WTC11 (cell line): ENCODE results near the gene TBC1D10B. TPM values are rescaled to one million over a fixed set of nuclear protein-coding genes. Genes with fewer than 3 reads are reported as not detected.

ENCODE experiments used
- CBFB ChIP-seq: sonication (generic); formaldehyde crosslinking; IDR thresholded peaks from 2 replicates; pipeline ENCODE4 v1.8.1; 2022; ENCODE audit warnings: mild to moderate bottlenecking, low read depth, missing genetic modification reagents
- CREB1 ChIP-seq: sonication (generic); formaldehyde crosslinking; IDR thresholded peaks from 2 replicates; pipeline ENCODE4 v1.8.0; 2023; ENCODE audit warnings: mild to moderate bottlenecking, missing genetic modification reagents
- CREM ChIP-seq: sonication (generic); formaldehyde crosslinking; IDR thresholded peaks from 2 replicates; pipeline ENCODE4 v1.8.1; 2022; ENCODE audit warnings: mild to moderate bottlenecking, missing genetic modification reagents, moderate library complexity
- EMX1 ChIP-seq: fragments of 250-450 bp; sonication (Bioruptor Pico); IDR thresholded peaks from 2 replicates; pipeline ENCODE4 v1.8.0; 2021; ENCODE audit warnings: mild to moderate bottlenecking
- ETV6 ChIP-seq: sonication (generic); formaldehyde crosslinking; IDR thresholded peaks from 2 replicates; pipeline ENCODE4 v1.8.1; 2022; ENCODE audit warnings: mild to moderate bottlenecking, missing genetic modification reagents
- FOXP1 ChIP-seq: sonication (generic); formaldehyde crosslinking; IDR thresholded peaks from 2 replicates; pipeline ENCODE4 v1.8.0; 2022; ENCODE audit warnings: missing genetic modification reagents, mild to moderate bottlenecking, moderate library complexity, borderline replicate concordance
- GRHL2 ChIP-seq: fragments of 250-450 bp; sonication (Bioruptor Pico); IDR thresholded peaks from 2 replicates; pipeline ENCODE4 v1.8.0; 2022; ENCODE audit warnings: mild to moderate bottlenecking, moderate library complexity; ENCODE audit not compliant: insufficient replicate concordance, severe bottlenecking
- MYBL2 ChIP-seq: sonication (generic); formaldehyde crosslinking; IDR thresholded peaks from 2 replicates; pipeline ENCODE4 v1.8.1; 2023; ENCODE audit warnings: mild to moderate bottlenecking, moderate library complexity, missing genetic modification reagents
- NFATC4 ChIP-seq: fragments of 250-450 bp; sonication (Bioruptor Pico); IDR thresholded peaks from 2 replicates; pipeline ENCODE4 v1.9.0; 2021; ENCODE audit warnings: mild to moderate bottlenecking
- NFE2L1 ChIP-seq: sonication (generic); formaldehyde crosslinking; IDR thresholded peaks from 2 replicates; pipeline ENCODE4 v1.8.1; 2023; ENCODE audit warnings: missing genetic modification reagents
- NFYB ChIP-seq: sonication (generic); formaldehyde crosslinking; conservative IDR thresholded peaks from 2 replicates; pipeline ENCODE4 v1.8.0; 2022; ENCODE audit warnings: low read depth, missing genetic modification reagents
- NR1H2 ChIP-seq: sonication (generic); formaldehyde crosslinking; IDR thresholded peaks from 2 replicates; pipeline ENCODE4 v1.9.0; 2021; ENCODE audit warnings: mild to moderate bottlenecking, moderate library complexity, missing genetic modification reagents
- NR2C2 ChIP-seq: sonication (generic); formaldehyde crosslinking; IDR thresholded peaks from 2 replicates; pipeline ENCODE4 v1.8.0; 2022; ENCODE audit warnings: mild to moderate bottlenecking, missing genetic modification reagents
- SMAD4 ChIP-seq: sonication (generic); formaldehyde crosslinking; IDR thresholded peaks from 2 replicates; pipeline ENCODE4 v1.8.0; 2022; ENCODE audit warnings: mild to moderate bottlenecking, missing genetic modification reagents
- SOX15 ChIP-seq: fragments of 250-450 bp; sonication (Bioruptor Pico); IDR thresholded peaks from 2 replicates; pipeline ENCODE4 v1.9.0; 2021; ENCODE audit warnings: mild to moderate bottlenecking
- TEAD4 ChIP-seq: sonication (generic); formaldehyde crosslinking; IDR thresholded peaks from 2 replicates; pipeline ENCODE4 v1.8.0; 2022; ENCODE audit warnings: mild to moderate bottlenecking, missing genetic modification reagents
- ZBTB21 ChIP-seq: sonication (generic); formaldehyde crosslinking; IDR thresholded peaks from 2 replicates; pipeline ENCODE4 v1.8.1; 2023; ENCODE audit warnings: mild to moderate bottlenecking, missing genetic modification reagents, borderline replicate concordance
- ZNF138 ChIP-seq: sonication (generic); formaldehyde crosslinking; conservative IDR thresholded peaks from 2 replicates; pipeline ENCODE4 v1.8.1; 2022; ENCODE audit warnings: mild to moderate bottlenecking, moderate library complexity, missing genetic modification reagents
- ZNF219 ChIP-seq: sonication (generic); formaldehyde crosslinking; IDR thresholded peaks from 2 replicates; pipeline ENCODE4 v1.8.0; 2023; ENCODE audit warnings: missing genetic modification reagents, mild to moderate bottlenecking, borderline replicate concordance
- ZNF423 ChIP-seq: fragments of 250-450 bp; sonication (Bioruptor Pico); IDR thresholded peaks from 2 replicates; pipeline ENCODE4 v2.1.2; 2022; ENCODE audit warnings: mild to moderate bottlenecking, moderate library complexity
- total RNA-seq: library from RNA; stranded (reverse); gene quantifications from 3 replicates; pipeline ENCODE4 v1.2.3, GENCODE V29; 2021
- TF ChIP-seq, protein P1 (sequence below): fragments of 250-450 bp; sonication (Bioruptor Pico); conservative IDR thresholded peaks from 2 replicates; pipeline ENCODE4 v1.9.0; 2021; ENCODE audit warnings: mild to moderate bottlenecking
- TF ChIP-seq, protein P2 (sequence below): sonication (generic); formaldehyde crosslinking; IDR thresholded peaks from 2 replicates; pipeline ENCODE4 v1.8.1; 2023; ENCODE audit warnings: mild to moderate bottlenecking, moderate library complexity, missing genetic modification reagents
- TF ChIP-seq, protein P3 (sequence below): sonication (generic); formaldehyde crosslinking; IDR thresholded peaks from 2 replicates; pipeline ENCODE4 v1.8.1; 2022; ENCODE audit warnings: low read depth, mild to moderate bottlenecking, moderate library complexity, missing genetic modification reagents, borderline replicate concordance
- TF ChIP-seq, protein P4 (sequence below): sonication (generic); formaldehyde crosslinking; IDR thresholded peaks from 2 replicates; pipeline ENCODE4 v1.8.0; 2023; ENCODE audit warnings: missing genetic modification reagents
- TF ChIP-seq, protein P5 (sequence below): sonication (generic); formaldehyde crosslinking; IDR thresholded peaks from 2 replicates; pipeline ENCODE4 v1.8.1; 2023; ENCODE audit warnings: mild to moderate bottlenecking, missing genetic modification reagents, moderate library complexity
- TF ChIP-seq, protein P6 (sequence below): sonication (generic); formaldehyde crosslinking; IDR thresholded peaks from 2 replicates; pipeline ENCODE4 v1.8.0; 2022; ENCODE audit warnings: mild to moderate bottlenecking, missing genetic modification reagents
- TF ChIP-seq, protein P7 (sequence below): sonication (generic); formaldehyde crosslinking; IDR thresholded peaks from 2 replicates; pipeline ENCODE4 v1.8.1; 2022; ENCODE audit warnings: mild to moderate bottlenecking, moderate library complexity, missing genetic modification reagents

Gene TBC1D10B
- total RNA-seq, 1 experiment from 2014 or later = 40.5 TPM

DNA sequence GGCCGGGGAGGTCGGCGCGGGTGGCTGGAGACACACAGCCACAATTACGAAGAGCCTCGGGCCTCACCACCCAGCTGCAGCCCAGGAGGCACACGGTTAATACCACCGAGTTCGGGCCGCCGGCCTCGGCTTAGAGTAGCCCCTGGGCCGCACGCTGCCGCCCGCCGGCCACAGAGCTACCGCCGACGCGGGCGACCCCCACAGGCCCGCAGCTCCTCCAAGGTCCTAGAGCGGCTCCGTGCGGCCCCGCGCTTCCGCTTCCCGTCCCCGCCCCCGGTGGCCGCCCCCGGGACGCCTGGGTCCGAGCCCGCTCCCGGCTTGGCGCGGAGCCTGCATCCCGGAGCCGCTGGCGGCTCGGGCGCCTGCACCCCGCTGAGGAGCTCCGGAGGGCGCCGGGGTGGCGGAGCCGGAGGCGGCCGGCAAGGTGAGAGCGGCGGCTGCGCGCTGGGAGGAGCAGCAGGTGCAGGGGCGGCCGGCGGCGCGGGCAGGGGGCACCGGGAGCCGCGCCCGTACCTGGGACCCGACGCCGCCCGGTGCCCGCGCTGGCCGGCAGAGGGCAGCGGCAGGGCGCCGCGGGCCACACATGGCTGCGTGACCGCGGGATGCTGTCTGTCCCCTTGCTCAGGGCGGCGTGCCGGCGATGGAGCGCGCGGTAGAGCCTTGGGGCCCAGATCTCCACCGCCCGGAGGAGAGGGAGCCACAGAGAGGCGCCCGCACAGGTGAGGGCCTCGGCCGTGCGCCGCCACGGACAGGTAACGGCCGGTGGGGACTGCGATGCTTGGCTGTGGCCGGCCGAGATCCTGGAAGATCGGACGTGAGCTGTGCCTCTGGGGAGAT lies 25.1 kb upstream of the TBC1D10B start, which contains the start of gene ZNF48 (continued):
- TF ChIP-seq, protein P1, sequence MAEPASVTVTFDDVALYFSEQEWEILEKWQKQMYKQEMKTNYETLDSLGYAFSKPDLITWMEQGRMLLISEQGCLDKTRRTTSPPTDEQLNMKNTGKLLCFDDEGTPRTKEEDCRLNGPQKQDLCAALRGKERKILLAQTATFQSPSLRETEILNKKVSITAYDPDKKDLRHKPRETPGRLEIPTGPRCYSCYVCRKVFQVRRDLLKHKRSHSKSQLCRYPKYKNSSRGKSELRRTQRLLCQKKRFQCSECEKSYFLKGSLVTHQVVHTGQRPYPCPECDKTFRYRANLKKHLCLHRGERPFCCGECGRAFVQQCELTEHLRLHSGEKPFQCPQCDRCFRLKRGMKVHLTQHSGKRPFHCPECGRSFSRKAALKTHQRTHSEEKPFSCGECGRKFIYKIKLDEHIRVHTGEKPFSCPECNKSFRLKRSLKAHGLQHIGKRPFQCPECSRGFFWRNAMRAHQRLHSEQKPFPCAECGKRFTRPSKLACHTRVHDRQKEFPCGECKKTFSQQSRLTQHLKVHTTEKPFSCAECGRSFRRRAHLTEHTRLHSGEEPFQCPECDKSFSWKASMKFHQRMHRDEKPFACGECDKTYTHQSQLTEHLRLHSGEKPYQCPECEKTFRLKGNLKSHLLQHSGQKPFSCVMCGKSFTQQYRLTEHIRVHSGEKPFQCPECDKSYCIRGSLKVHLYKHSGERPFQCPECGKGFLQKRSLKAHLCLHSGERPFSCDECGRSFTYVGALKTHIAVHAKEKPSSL = no peak
- TF ChIP-seq, protein P2, sequence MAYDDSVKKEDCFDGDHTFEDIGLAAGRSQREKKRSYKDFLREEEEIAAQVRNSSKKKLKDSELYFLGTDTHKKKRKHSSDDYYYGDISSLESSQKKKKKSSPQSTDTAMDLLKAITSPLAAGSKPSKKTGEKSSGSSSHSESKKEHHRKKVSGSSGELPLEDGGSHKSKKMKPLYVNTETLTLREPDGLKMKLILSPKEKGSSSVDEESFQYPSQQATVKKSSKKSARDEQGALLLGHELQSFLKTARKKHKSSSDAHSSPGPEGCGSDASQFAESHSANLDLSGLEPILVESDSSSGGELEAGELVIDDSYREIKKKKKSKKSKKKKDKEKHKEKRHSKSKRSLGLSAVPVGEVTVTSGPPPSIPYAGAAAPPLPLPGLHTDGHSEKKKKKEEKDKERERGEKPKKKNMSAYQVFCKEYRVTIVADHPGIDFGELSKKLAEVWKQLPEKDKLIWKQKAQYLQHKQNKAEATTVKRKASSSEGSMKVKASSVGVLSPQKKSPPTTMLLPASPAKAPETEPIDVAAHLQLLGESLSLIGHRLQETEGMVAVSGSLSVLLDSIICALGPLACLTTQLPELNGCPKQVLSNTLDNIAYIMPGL = 0 out of 2 replicates have a peak, but pooled peaks have one; percentile 48
- TF ChIP-seq, protein P3, sequence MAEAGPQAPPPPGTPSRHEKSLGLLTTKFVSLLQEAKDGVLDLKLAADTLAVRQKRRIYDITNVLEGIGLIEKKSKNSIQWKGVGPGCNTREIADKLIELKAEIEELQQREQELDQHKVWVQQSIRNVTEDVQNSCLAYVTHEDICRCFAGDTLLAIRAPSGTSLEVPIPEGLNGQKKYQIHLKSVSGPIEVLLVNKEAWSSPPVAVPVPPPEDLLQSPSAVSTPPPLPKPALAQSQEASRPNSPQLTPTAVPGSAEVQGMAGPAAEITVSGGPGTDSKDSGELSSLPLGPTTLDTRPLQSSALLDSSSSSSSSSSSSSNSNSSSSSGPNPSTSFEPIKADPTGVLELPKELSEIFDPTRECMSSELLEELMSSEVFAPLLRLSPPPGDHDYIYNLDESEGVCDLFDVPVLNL (CRISPR knock-in tag) = 0 out of 2 replicates have a peak, but pooled peaks have one; percentile 15
- TF ChIP-seq SOX15 (CRISPR knock-in tag) (no peak), NFE2L1 (CRISPR knock-in tag) (peak; percentile 44; the same call in 1 of the 2 replicates), NR1H2 (CRISPR knock-in tag) (no peak), ZBTB21 (CRISPR knock-in tag) (no peak; the same call in 1 of the 2 replicates), ZNF423 (0 out of 2 replicates have a peak, but pooled peaks have one; percentile 6), ZNF219 (CRISPR knock-in tag) (no peak), FOXP1 (CRISPR knock-in tag) (peak; percentile 59; the same call in 1 of the 2 replicates), ZNF138 (CRISPR knock-in tag) (no peak), EMX1 (no peak), MYBL2 (CRISPR knock-in tag) (peak; percentile 39; the same call in 1 of the 2 replicates), CREB1 (no peak), SMAD4 (CRISPR knock-in tag) (peak; percentile 76), CREM (0 out of 2 replicates have a peak, but pooled peaks have one; percentile 50), GRHL2 (CRISPR knock-in tag) (no peak), TEAD4 (CRISPR knock-in tag) (no peak), ETV6 (CRISPR knock-in tag) (peak; percentile 55; the same call in 1 of the 2 replicates), NR2C2 (CRISPR knock-in tag) (no peak), CBFB (CRISPR knock-in tag) (no peak), NFATC4 (CRISPR knock-in tag) (no peak), NFYB (no peak)
- TF ChIP-seq, protein P4, sequence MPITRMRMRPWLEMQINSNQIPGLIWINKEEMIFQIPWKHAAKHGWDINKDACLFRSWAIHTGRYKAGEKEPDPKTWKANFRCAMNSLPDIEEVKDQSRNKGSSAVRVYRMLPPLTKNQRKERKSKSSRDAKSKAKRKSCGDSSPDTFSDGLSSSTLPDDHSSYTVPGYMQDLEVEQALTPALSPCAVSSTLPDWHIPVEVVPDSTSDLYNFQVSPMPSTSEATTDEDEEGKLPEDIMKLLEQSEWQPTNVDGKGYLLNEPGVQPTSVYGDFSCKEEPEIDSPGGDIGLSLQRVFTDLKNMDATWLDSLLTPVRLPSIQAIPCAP (CRISPR knock-in tag) = 0 out of 2 replicates have a peak, but pooled peaks have one; percentile 44
- TF ChIP-seq, protein P5, sequence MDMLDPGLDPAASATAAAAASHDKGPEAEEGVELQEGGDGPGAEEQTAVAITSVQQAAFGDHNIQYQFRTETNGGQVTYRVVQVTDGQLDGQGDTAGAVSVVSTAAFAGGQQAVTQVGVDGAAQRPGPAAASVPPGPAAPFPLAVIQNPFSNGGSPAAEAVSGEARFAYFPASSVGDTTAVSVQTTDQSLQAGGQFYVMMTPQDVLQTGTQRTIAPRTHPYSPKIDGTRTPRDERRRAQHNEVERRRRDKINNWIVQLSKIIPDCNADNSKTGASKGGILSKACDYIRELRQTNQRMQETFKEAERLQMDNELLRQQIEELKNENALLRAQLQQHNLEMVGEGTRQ (CRISPR knock-in tag) = peak; percentile 23; the same call in 1 of the 2 replicates
- TF ChIP-seq, protein P6, sequence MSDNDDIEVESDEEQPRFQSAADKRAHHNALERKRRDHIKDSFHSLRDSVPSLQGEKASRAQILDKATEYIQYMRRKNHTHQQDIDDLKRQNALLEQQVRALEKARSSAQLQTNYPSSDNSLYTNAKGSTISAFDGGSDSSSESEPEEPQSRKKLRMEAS (CRISPR knock-in tag) = peak; percentile 61; the same call in 1 of the 2 replicates
- TF ChIP-seq, protein P7, sequence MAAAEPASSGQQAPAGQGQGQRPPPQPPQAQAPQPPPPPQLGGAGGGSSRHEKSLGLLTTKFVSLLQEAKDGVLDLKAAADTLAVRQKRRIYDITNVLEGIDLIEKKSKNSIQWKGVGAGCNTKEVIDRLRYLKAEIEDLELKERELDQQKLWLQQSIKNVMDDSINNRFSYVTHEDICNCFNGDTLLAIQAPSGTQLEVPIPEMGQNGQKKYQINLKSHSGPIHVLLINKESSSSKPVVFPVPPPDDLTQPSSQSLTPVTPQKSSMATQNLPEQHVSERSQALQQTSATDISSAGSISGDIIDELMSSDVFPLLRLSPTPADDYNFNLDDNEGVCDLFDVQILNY = peak; percentile 74
